ENCODE data around the gene LDHAL6A.

LDHAL6A gene

DNA sequence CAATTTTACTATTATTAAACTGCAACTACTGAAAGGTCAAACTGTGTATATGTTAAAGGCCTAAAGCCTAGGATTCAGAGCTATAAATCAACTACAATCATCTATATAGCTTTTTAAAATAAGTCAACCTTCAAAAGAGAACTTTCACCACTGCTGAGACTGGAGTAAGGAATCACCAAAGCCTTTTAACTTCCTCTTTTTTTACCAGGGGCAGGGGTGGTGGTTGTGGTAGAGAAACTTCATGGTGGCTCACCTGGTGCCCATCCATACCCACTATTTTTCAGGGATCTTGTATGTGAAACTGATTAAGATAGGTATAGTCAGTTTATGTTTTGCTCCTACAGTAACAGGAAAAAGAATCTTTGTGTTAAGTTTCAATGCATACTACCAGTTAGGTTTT, 39.6 kb downstream of the LDHAL6A start:
- no peak overlapping the region for H3K4me2 ChIP-seq (ENCODE audit: low read depth, low read length, poor library complexity, severe bottlenecking)
- no peaks in the 10 kb centered on the region for H3K27me3 ChIP-seq (ENCODE audit: insufficient read depth, low read length, poor library complexity, severe bottlenecking)
- H2AFZ ChIP-seq (ENCODE audit: low read length): no peak overlapping the region
- H3K79me2 ChIP-seq (ENCODE audit: insufficient read depth, low read length): no peaks in the 10 kb centered on the region
- H3K36me3 ChIP-seq (ENCODE audit: insufficient read depth, low read length): peaks cover 55% of the 10 kb centered on the region; the same call in 1 of the 2 replicates
- no peaks in the 10 kb centered on the region for H4K20me1 ChIP-seq (ENCODE audit: insufficient read depth, low read length, poor library complexity, severe bottlenecking)
- no peaks in the 10 kb centered on the region for H3F3A ChIP-seq (ENCODE audit: low read depth)
- no peak overlapping the region for H3K4me3 ChIP-seq (ENCODE audit: low read length, poor library complexity, severe bottlenecking)
- no peaks in the 10 kb centered on the region for H3K9me2 ChIP-seq (replicated peaks; ENCODE audit: low read depth, low read length)
- H3K9me3 ChIP-seq (ENCODE audit: insufficient read depth, low read depth, low read length): no peaks in the 10 kb centered on the region
- H3K4me1 ChIP-seq (ENCODE audit: insufficient read depth, low read length, poor library complexity, severe bottlenecking): no peaks in the 10 kb centered on the region
- no peak for TF ChIP-seq EZH2phosphoT487 (IDR thresholded peaks at IDR 0.05; ENCODE audit: borderline replicate concordance)
- no peak overlapping the region for H3K9ac ChIP-seq (ENCODE audit: low read depth, low read length, poor library complexity, severe bottlenecking)

DNA sequence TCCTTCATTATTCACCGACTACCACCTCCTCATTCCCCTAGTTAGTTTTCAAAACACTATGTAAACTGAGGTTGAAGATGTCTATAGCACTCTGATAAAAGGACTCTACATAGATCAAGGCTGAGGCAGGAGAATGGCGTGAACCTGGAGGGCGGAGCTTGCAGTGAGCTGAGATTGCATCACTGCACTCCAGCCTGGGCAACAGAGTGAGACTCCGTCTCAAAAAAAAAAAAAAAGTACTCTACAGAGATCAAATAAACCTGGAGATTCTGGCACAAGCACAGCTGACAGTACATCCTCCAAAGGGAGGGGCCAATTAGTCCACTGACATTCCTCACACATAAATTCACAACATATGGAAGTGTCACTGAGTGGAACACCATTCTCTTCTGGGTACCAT, 40.0 kb downstream of the LDHAL6A start:
- H4K20me1 ChIP-seq (ENCODE audit: insufficient read depth, low read length, poor library complexity, severe bottlenecking): no peaks in the 10 kb centered on the region
- H3K4me1 ChIP-seq (ENCODE audit: insufficient read depth, low read length, poor library complexity, severe bottlenecking): no peaks in the 10 kb centered on the region
- H3K9me2 ChIP-seq (replicated peaks; ENCODE audit: low read depth, low read length): no peaks in the 10 kb centered on the region
- no peak overlapping the region for H3K4me3 ChIP-seq (ENCODE audit: low read length, poor library complexity, severe bottlenecking)
- no peaks in the 10 kb centered on the region for H3K9me3 ChIP-seq (ENCODE audit: insufficient read depth, low read depth, low read length)
- no peak overlapping the region for H3K9ac ChIP-seq (ENCODE audit: low read depth, low read length, poor library complexity, severe bottlenecking)
- no peak overlapping the region for H2AFZ ChIP-seq (ENCODE audit: low read length)
- no peaks in the 10 kb centered on the region for H3K27me3 ChIP-seq (ENCODE audit: insufficient read depth, low read length, poor library complexity, severe bottlenecking)
- H3K36me3 ChIP-seq (ENCODE audit: insufficient read depth, low read length): peaks cover 54% of the 10 kb centered on the region; the same call in 1 of the 2 replicates
- no peak for TF ChIP-seq EZH2phosphoT487 (IDR thresholded peaks at IDR 0.05; ENCODE audit: borderline replicate concordance)
- TF ChIP-seq, protein P1, sequence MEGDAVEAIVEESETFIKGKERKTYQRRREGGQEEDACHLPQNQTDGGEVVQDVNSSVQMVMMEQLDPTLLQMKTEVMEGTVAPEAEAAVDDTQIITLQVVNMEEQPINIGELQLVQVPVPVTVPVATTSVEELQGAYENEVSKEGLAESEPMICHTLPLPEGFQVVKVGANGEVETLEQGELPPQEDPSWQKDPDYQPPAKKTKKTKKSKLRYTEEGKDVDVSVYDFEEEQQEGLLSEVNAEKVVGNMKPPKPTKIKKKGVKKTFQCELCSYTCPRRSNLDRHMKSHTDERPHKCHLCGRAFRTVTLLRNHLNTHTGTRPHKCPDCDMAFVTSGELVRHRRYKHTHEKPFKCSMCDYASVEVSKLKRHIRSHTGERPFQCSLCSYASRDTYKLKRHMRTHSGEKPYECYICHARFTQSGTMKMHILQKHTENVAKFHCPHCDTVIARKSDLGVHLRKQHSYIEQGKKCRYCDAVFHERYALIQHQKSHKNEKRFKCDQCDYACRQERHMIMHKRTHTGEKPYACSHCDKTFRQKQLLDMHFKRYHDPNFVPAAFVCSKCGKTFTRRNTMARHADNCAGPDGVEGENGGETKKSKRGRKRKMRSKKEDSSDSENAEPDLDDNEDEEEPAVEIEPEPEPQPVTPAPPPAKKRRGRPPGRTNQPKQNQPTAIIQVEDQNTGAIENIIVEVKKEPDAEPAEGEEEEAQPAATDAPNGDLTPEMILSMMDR (conservative IDR thresholded peaks at IDR 0.05; ENCODE audit: low read length): no peak
- H3K79me2 ChIP-seq (ENCODE audit: insufficient read depth, low read length): no peaks in the 10 kb centered on the region
- no peak overlapping the region for H3K4me2 ChIP-seq (ENCODE audit: low read depth, low read length, poor library complexity, severe bottlenecking)
- H3F3A ChIP-seq (ENCODE audit: low read depth): no peaks in the 10 kb centered on the region

DNA sequence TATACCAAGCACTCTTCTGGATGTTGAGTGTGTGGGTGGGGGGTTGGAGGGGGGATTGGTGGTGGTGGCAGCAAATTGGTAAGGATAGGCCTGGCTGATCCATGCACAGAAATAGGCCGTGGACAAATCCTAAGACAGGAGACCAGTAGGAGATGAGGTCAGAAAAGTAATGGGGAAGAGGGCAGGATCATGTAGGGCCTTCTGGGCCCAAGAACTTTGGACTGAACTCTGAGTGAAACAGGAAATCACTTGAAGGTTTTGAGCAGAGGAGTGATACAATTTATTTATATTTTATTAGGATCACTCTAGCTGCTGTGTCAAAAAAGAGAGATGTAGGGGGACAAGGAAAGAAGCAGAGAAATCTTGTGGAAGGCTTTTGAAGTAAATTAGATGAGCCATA, 42.4 kb downstream of the LDHAL6A start:
- H2AFZ ChIP-seq (ENCODE audit: low read length): no peak overlapping the region
- no peaks in the 10 kb centered on the region for H3F3A ChIP-seq (ENCODE audit: low read depth)
- no peak overlapping the region for H3K9ac ChIP-seq (ENCODE audit: low read depth, low read length, poor library complexity, severe bottlenecking)
- TF ChIP-seq EZH2phosphoT487 (IDR thresholded peaks at IDR 0.05; ENCODE audit: borderline replicate concordance): no peak
- TF ChIP-seq, protein P1 (conservative IDR thresholded peaks at IDR 0.05; ENCODE audit: low read length): no peak
- H3K4me3 ChIP-seq (ENCODE audit: low read length, poor library complexity, severe bottlenecking): no peak overlapping the region
- H3K9me3 ChIP-seq (ENCODE audit: insufficient read depth, low read depth, low read length): no peaks in the 10 kb centered on the region
- H4K20me1 ChIP-seq (ENCODE audit: insufficient read depth, low read length, poor library complexity, severe bottlenecking): no peaks in the 10 kb centered on the region
- no peaks in the 10 kb centered on the region for H3K79me2 ChIP-seq (ENCODE audit: insufficient read depth, low read length)
- H3K9me2 ChIP-seq (replicated peaks; ENCODE audit: low read depth, low read length): no peaks in the 10 kb centered on the region
- H3K4me1 ChIP-seq (ENCODE audit: insufficient read depth, low read length, poor library complexity, severe bottlenecking): peaks cover 3% of the 10 kb centered on the region
- no peaks in the 10 kb centered on the region for H3K27me3 ChIP-seq (ENCODE audit: insufficient read depth, low read length, poor library complexity, severe bottlenecking)
- H3K4me2 ChIP-seq (ENCODE audit: low read depth, low read length, poor library complexity, severe bottlenecking): no peak overlapping the region
- peaks cover 66% of the 10 kb centered on the region for H3K36me3 ChIP-seq (ENCODE audit: insufficient read depth, low read length)

DNA sequence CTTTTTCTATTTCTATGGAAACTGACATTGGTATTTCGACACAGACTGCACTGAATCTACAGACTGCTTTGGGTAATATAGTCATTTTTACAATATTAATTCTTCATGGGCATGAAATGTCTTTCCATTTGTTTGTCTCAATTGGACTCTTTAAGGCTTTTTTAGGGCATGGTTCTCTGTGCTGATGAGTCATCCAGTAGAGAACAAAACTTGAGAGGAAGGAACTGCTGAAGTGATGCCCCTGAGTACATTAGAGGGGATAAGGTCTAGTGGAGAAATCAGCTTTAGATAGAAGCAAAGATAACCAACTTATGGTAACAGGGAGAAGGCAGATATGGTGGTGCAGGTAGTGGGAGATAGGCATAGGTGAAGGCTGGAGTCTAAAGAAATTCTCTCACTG, 46.0 kb downstream of the LDHAL6A start:
- no peaks in the 10 kb centered on the region for H3K27me3 ChIP-seq (ENCODE audit: insufficient read depth, low read length, poor library complexity, severe bottlenecking)
- no peak overlapping the region for H3K4me2 ChIP-seq (ENCODE audit: low read depth, low read length, poor library complexity, severe bottlenecking)
- no peaks in the 10 kb centered on the region for H4K20me1 ChIP-seq (ENCODE audit: insufficient read depth, low read length, poor library complexity, severe bottlenecking)
- H3K9me2 ChIP-seq (replicated peaks; ENCODE audit: low read depth, low read length): no peaks in the 10 kb centered on the region
- no peak overlapping the region for H3K9ac ChIP-seq (ENCODE audit: low read depth, low read length, poor library complexity, severe bottlenecking)
- no peaks in the 10 kb centered on the region for H3K79me2 ChIP-seq (ENCODE audit: insufficient read depth, low read length)
- H3F3A ChIP-seq (ENCODE audit: low read depth): no peaks in the 10 kb centered on the region
- H3K36me3 ChIP-seq (ENCODE audit: insufficient read depth, low read length): peaks cover 56% of the 10 kb centered on the region
- H2AFZ ChIP-seq (ENCODE audit: low read length): no peak overlapping the region
- TF ChIP-seq, protein P1 (conservative IDR thresholded peaks at IDR 0.05; ENCODE audit: low read length): no peak
- TF ChIP-seq EZH2phosphoT487 (IDR thresholded peaks at IDR 0.05; ENCODE audit: borderline replicate concordance): no peak
- H3K4me1 ChIP-seq (ENCODE audit: insufficient read depth, low read length, poor library complexity, severe bottlenecking): peaks cover 3% of the 10 kb centered on the region
- H3K9me3 ChIP-seq (ENCODE audit: insufficient read depth, low read depth, low read length): no peaks in the 10 kb centered on the region
- no peak overlapping the region for H3K4me3 ChIP-seq (ENCODE audit: low read length, poor library complexity, severe bottlenecking)
